HPDE6-E6E7 (cell line): ENCODE data around the gene CHKA.

Source experiments
- DNase-seq: peaks from one replicate; pipeline ENCODE4 v3.0.0; 2011; ENCODE audit warnings: missing footprints; ENCODE audit errors: extremely low spot score

The CHKA gene

DNA sequence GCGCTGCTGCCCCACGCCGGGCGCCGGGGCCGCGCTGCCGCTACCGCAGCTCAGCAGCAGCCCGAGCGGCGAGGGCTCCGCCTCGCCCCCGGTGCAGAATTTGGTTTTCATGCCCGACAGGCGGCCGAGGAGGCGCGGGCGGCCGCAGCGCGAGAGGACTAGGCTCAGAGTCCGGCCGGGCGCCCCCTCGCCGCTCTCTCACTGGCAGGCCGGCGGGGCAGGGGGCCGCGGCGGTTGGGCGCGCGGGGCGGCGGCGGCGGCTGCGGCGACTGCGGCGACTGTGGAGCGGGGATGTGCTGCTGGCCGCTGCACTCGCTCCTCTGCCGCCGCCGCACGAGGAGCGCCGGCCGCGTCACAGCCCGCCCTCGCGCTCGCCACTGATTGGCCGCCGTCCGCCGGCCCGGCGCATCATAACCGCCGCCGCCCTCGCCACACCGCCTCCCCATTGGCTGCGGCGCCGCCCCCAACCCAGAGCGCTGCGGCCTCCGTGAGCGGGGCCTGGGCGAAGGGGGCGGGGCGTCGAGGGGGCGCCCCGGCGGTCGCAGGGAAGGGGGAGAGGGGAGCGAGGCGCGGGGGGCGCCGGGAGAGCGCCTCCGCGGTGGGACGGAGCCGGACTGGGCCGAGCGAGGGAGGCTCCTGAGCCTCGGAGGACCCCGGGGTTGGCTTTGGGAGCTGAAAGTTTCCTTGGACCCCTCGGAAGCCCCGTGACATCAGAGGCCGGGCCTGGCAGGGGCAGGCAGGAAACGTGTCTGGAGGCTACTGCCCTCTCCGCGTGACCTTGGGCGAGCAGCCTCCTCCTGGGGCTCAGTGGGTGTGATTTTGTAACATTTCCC, at the start of gene CHKA:
Gene CHKA (minus strand): TSS at position 322 of the 833 bp plus-strand sequence. CDS start 211 bp downstream, at position 111.
- peak; percentile 82 for DNase-seq

DNA sequence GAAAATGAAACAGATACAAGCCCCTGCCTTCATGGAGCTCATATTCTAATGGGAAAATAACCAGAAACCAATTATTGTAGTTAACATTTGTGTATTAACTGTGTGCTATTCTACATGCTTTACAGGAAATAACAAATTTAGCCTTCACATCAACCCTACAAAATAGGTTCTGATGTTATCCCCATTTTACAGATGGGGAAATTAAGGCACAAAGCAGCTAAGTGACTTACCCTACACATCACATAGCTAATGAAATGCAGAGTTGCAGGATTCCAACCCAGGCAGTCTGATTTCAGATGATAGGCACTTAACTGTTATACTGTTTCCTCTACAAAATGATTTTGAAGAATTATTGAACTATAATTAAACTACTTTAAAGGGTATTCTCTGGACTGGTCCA, 48.3 kb upstream of the CHKA start:
- DNase-seq, result no peak

DNA sequence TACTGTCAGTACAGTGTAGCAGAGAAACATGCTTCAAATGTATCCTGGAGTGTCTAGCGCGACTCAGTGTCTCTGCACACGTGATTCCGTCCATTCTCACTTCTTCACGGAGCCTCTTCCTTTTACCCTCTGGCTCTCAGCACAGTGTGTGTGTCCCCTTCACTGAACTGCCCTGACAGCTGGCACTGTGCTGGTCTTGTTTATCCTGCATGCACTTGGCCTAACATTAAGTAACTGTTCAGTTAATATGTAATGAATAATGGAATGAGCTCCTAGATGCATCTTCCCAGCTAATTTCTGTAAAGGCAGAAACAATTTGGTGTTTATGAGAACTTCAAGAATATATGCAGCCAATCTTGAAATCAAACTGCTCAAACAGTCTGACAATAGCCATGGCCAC, 47.5 kb upstream of the CHKA start:
- no peak for DNase-seq

DNA sequence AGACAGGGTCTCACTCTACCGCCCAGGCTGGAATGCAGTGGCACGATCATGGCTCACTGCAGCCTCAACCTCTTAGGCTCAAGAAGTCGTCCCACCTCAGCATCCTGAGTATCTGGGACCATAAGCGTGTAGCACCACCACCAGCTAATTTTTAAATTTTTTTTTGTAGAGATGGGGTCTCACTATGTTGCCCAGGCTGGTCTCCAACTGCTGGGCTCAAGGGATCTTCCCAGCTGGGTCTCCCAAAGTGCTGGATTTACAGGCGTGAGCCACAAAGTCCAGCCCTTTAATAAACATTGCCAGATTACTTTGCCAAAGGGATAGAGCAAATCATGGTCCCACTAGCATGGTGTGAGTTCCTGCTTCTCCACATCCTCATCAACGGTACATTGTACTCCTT, 46.3 kb upstream of the CHKA start:
- no peak for DNase-seq

DNA sequence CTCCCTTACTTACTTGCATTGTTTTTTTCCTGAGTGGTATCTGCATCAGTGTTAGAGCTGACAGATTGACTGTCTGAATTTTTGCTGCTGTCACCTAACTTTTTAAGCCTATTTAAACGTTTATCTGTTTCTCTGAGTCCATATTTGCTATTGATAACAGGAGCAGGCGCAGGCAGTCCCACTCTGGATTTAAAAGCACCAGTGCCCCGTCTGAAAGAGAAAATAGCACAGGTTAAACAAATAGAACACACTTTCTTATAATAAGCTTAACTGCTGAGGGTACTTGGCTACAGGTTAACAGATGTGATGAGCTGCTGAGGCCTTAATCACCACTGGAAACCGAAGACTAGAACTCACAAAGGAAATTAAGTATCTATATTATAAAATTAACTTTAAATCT, 45.8 kb upstream of the CHKA start:
- no peak for DNase-seq

DNA sequence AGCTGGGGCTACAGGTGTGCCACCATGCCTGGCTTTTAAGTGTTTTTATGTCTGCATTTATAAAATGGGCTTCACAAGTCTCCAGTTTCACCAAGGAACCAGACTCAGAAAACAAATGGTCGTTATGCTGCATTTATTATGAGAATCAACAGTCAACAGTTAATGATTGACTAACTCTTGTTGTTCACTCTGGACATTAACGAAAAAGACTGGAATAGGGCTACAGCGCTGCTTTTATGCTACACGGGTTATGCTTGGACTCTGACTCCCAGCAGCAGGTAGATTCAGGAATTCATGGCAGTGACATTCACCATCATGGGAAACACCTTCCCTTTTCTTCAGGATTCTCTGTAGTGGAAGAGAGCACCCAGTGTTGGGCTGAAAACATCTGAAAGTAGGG, 44.4 kb upstream of the CHKA start:
- no peak for DNase-seq

DNA sequence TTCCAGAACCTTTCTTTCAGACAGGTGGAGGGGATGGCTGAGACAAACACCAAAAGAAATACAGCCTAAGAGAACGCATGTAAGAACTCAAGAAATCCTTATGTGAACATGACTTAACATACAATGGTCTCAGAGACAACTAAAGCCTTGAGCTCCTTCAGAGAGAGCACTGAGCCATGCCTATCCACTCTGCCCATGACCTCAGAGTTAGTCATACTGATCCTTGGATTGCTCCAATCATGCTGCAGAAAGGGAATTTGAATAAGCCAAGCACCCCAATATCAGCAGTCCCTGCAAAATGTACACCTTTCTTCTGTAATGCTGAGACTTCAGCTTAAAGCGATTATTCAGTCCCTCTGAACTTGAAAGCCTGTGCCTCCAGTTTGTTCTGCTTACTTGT, 43.2 kb upstream of the CHKA start:
- DNase-seq, result peak; percentile 52

DNA sequence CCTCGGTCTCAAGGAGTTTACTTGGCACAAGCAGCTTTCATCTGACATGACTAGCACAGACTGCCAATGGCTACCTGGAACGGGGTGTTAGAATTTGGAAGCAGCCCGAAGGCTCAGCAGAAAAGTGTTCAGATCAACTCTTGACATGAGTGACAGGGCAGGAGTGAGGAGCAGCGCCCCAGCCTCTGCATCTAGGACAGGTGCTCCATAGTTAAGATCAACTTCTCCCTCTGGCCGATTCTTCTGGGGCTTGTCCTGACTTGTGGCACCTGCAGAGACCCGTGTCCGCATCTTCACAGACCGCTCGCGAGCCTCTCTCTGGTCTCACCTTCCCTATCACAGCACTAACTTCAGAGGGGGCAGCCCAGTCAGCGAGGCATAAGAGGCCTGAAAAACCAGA, 42.5 kb upstream of the CHKA start:
- no peak for DNase-seq

DNA sequence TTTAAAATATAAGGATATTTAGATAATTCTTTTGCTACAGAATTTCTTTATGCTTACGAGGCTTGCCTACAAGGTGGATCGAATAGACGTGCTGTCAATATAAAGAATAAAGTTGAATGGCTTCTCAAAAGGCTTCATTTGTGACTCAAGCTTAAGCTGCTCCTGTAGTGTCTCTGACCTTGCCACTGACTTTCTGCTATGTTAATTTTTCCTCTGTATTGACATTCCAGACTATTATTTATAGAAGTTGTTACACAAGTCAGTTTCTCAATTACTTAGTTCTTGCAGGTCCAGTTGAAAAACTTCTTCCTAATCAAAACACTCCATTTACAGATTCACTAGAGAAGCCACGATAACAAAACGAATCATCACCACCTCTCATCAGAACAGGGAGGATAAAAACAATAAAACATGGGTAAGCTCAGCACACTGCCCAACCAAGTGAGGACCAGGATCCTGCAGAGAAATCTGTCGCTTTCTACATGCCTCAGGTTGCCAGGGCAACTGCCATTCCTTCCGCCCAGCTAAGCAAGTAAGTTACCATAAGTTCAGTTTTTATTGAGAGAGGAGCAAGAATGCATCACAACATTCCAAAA, 39.0 kb upstream of the CHKA start:
- DNase-seq, result no peak

DNA sequence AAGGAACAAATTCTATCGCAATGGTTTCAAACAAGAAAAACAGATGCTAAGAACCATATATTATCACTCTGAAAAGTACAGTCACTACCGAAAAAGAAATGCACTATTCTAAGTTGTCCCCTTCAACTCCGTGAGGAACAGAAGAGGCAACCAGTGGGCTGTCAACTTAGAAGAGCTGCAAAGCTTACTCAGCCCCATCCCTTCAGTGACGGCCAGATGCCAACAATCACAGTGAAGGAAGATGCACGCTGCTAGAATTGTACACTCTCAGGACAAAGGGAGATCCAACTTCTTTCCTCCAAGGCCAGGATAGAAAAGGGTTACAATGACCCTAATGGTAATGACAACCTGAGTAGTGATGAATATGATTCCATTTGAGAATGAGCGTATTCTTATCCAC, 38.5 kb upstream of the CHKA start:
- DNase-seq, result no peak

DNA sequence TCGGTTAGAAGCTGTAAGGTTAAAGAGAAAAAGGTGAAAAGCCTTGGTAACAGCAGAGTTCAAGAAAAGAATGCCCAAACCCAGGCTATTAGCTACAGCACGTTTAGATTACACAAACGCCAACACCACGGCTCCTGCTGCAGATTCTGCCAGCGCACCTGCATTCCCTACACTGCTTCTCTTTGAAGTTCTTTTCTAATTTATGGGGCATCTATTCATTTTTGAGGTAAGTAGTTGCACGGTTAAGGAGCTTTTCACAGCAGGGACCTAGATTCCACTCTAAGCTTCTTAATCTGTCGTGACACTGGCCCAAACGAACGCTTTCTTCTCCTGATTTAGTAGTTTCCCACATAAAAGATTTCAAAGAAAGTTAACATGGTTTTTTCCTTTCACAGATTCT, 38.0 kb upstream of the CHKA start:
- DNase-seq, result no peak

DNA sequence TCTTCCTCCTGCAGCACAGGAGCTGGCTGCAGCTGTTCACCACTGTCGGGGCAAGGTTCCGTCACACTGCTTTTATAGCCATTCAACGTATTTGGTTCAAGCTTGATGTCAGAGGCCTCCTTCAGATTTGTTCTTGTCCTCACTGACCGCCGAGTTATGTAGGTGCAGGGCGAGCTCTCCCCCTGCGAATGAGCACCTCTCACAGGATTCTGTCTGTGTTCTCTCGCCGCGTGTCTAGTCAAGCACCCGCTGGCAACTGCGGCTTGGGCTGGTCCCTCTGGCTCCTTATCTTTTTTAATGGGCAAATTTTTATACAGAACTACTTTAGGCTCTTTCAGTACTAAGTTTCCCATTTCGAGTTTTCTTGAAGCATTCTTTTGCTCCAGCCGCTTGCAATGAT, 37.4 kb upstream of the CHKA start:
- DNase-seq, result no peak

DNA sequence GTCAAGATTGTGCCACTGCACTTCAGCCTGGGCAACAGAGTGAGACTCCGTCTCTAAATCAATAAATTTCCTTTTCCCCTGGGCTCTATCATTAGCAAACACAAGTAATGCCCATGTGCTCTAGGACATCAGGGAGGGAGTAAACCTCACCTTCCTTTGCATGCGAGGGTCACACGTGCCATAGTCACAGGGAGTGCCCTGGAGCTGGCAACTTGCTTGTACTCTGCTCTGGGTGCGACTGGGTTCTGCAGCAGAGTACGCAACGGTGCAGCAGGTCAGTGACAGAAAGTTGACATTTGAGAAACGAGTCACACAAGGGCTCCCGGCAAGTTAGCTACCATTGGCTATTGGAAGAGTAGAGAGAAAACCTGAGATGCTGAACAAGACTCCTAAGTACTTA, 32.6 kb upstream of the CHKA start:
- no peak for DNase-seq

DNA sequence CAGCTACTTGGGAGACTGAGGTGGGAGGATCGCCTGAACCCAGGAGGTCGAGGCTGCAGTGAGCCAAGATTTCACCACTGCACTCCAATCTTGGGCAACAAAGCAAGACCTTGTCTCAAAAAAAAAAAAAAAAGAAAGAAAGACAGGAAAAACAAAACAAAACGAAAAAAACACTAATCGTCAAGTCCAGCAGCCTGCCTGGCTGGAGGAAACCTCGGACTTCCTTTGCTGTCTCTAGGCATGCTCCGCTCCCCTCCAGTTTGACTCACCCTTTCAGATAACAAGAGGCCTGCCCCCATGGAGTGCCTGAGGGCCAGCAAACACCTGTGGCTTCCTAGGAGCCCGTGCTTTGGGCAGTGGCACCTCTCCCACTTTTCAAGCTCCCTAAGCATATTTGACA, 28.8 kb upstream of the CHKA start:
- DNase-seq, result peak; percentile 61

DNA sequence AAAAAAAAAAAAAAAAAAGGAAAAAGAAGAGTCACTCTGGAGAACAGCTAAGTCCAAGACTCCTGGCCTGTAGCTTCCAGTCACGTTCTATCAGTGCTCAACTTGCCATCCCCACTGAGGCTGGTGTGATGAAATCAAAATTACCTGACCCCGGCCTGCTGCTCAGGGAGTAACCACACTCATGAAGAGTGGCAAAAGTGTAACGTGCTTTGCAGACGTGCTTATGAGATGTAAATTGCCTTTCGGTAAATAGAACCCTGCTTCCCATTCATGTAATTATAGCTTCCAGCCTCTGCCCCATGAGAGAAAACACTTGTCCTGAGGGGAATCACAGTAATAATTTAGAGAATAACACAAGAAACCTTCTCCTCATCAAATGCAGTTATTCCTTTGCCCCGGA, 28.2 kb upstream of the CHKA start:
- no peak for DNase-seq

DNA sequence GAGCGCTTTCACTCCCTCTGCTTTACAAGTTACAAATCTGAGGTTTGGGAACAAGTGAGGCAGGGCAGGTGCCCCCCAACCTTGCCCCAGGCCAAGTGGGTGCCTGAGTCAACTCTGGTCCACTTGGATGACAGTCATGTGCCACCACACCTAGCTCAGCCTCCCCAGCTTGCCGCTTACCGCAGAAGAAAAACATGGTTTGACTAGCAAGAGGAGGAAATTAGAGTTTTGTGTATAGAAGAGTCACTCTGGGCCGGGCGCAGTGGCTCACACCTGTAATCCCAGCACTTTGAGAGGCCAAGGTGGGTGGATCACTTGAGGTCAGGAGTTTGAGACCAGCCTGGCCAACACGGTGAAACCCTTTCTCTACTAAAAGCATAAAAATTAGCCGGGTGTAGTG, 27.7 kb upstream of the CHKA start:
- no peak for DNase-seq

DNA sequence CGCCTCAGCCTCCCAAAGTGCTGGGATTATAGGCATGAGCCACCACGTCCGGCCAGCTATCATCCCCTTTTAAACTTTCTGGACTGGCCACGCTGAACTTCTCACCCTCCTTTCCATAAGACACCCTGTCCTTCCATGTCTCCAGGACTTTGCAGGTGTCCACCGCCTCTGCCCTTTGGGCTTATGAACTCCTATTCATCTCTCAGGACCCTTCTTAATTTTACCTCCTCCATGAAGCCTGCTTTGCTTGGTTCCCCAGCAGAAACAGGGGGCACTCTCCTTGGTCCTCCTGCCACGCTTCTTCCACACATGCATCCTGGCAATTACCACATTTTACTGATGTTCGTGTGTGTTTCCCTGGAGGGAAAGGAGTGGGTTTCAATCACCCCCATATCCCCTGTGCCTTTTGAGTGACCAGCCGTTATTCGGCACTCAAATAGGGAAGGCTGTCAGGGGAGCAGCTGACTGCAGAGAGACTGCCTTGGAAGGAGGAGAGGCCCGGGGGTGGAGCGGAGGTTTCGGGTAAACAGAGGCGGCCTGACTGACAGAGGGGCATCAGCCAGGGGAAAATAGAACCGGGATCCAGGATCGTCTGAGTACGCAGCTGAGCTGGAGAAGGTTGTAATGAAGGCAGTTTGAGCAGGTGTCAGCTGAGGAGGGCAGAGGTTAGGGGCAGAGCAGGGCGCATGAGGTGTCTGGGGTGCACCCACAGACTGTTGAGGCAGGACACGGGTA, 27.1 kb upstream of the CHKA start:
- no peak for DNase-seq

DNA sequence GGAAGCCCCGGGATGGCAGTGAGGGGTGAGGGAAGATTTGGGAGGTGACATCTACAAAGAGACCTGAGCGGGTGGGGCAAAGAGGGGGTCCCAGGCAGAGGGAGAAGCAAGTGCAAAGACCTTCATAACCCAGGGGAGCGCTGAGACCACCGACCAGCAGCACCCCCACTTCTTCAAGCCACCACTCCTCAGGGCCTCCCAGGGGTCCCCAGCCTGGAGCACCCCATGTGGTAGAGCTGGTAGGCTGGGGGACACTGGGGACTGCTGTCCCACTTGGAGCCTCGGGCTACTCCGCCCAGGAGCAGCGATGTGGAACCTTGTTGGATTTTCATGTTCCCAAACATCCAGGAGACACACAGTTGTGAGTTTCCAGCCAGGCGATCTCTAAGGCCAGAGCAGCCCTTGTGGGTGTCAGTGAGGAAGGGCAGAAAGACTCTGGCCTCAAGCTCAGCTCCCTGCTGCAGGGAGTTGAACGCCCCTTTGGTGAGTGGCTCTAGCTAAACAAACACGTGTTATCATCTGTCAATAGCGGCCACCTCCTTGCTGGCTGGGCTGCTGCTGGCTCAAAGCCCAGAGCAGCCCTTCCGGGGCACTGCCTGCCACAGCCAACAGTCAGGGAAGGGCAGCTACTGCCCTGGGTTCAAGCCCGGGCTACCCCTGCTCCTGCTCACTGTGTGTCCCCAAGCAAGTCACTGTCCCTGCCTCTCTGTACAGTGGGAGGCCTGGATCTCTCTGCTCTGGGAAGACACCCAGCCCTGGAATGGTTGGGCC, 25.7 kb upstream of the CHKA start:
- DNase-seq, result peak; percentile 51

DNA sequence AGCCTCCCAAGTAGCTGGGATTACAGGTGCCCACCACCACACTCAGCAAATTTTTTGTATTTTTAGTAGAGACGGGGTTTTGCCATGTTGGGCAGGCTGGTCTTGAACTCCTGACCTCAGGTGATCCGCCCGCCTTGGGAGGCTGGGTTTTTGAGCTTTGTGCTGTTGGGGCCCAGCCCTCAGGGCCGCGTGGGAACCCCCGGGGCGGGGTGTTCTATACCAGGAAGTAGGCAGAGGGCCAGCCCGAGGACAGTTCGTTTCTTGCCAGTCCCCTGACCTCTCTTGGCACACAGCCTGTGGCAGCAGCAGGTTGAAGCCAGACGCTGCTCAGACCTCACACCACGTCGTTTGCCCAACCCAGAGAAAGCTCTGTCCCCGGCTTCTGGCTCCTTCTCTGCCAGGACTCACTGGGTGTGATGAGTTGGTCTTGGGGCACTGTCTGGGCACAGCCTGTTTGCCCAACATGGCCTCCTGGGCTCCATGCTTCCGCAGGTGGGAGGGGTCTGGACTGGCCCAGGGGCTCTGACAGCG, 24.9 kb upstream of the CHKA start:
- DNase-seq, result peak; percentile 38

DNA sequence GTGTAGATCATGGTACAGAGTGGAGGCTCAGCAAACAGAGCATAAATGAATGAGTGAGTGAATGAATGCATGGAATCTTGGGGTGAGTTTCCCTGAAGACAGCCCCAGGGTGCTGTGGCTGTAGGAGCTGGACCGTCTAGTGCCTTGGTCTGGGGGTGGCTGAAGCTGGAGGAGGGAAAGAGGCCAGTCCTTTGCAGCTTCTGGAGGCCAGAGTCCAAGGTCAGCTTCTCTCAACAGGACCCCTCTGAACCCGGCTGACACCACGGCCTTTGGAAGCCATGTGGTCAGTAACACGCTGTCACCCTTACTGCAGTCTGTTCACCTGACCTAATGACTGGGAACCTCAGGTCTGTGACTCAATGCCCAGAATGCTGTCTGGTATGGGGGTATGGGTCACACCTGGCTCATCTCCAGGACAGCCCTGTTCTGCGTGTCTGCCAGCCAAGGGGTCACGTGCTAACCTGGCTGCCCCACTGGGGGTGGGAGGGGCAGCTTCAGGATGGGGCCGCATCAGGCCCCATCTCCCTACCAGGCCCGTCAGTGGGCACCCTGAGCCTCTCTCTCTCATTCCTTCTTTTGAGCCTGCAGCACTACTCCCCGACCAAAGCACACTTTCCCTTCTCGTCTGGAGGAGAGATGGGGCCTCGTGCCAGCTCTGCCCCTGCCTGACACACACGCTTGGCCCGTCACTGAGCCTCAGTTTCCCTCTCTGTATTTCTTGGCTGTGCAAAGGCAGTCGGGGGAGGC, 24.1 kb upstream of the CHKA start:
- DNase-seq, result peak; percentile 50

DNA sequence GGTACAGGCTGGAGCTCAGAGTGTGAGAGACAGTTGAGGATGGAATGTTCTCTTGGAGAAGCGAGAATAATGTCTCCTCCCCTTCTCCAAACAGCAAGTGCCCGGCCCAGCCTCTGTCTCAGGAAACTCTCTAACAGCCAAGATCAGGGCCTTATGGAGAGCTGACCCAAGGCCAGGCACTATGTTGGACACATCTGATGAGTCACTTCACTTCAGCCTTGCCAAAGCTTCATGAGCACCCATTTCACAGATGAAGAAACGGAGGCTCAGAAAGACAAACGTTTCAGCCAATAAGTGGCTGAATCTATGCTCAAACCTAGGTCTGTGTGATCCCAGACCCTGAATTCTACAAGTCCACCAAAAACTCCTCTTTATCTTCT, 22.1 kb upstream of the CHKA start:
- no peak for DNase-seq
